ENCODE results near the gene NDUFS5.

NDUFS5 gene

GRCh38 chr1:38991638-38992411 is 34.3 kb upstream of the NDUFS5 start:
- peak overlapping the region; percentile 89 for H3K4me3 ChIP-seq (ENCODE audit: low read depth, low read length)
- no peak for DNase-seq (ENCODE audit: low read depth)
- TF ChIP-seq, protein P1, sequence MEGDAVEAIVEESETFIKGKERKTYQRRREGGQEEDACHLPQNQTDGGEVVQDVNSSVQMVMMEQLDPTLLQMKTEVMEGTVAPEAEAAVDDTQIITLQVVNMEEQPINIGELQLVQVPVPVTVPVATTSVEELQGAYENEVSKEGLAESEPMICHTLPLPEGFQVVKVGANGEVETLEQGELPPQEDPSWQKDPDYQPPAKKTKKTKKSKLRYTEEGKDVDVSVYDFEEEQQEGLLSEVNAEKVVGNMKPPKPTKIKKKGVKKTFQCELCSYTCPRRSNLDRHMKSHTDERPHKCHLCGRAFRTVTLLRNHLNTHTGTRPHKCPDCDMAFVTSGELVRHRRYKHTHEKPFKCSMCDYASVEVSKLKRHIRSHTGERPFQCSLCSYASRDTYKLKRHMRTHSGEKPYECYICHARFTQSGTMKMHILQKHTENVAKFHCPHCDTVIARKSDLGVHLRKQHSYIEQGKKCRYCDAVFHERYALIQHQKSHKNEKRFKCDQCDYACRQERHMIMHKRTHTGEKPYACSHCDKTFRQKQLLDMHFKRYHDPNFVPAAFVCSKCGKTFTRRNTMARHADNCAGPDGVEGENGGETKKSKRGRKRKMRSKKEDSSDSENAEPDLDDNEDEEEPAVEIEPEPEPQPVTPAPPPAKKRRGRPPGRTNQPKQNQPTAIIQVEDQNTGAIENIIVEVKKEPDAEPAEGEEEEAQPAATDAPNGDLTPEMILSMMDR (IDR thresholded peaks at IDR 0.05; ENCODE audit: low read depth, low read length, missing control alignments): no peak

DNA sequence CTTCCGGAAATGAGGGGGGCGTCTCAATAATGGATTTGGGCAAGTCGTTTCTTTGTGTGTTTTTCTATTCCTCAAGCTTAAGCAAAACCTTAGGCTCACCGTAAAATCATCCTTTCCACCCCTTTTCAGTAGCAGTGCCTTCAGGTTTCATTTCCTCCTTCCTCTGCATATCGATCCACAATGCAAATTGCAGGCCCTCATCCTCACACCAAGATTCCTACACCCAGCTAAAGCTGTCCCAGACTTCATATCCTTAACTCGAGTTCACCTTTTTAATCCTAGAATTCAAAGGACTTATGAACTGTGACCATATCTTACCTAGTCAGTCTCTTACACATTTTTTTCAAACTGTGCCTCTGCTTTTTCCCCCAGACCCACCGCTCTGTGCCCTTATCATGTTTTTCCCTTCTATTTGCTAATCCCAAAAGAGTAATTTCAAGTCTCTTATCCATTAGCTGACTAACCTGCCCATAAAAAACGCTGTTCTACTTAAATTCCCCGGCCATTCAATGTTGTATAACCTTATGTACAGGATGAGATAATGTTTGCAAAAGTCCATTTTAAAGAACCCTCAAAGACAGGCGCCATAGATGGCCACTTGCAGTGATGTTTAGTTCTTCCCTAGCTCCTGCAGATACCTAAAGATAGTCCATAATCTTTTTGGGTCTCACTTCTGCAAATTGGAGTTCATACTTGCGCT is 33.6 kb upstream of the NDUFS5 start:
- peak overlapping the region; percentile 89 for H3K4me3 ChIP-seq (ENCODE audit: low read depth, low read length)
- TF ChIP-seq, protein P1 (IDR thresholded peaks at IDR 0.05; ENCODE audit: low read depth, low read length, missing control alignments): no peak
- DNase-seq (ENCODE audit: low read depth): peak; percentile 34

DNA sequence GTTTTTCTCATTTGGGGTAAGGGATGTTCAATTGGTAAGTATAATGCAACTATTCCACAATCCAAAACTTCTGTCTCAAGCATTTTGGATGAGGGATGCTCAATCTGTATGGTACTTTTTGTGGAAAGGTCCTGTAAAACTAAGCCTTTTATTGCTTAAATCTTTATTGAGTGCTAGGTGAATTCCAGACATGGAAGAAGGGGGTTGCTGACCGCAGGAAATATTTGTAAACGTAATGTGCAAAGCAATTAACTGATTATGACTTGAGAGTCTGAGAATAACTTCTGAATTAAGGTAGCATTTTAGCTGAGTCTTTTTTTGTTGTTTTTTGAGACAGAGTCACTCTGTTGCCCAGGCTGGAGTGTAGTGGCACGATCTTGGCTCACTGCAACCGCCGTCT is 32.0 kb upstream of the NDUFS5 start:
- H3K4me3 ChIP-seq (ENCODE audit: low read depth, low read length): no peak overlapping the region
- TF ChIP-seq, protein P1 (IDR thresholded peaks at IDR 0.05; ENCODE audit: low read depth, low read length, missing control alignments): no peak
- no peak for DNase-seq (ENCODE audit: low read depth)

GRCh38 chr1:38997034-38997900 is 28.9 kb upstream of the NDUFS5 start:
- no peak for DNase-seq (ENCODE audit: low read depth)
- TF ChIP-seq, protein P1 (IDR thresholded peaks at IDR 0.05; ENCODE audit: low read depth, low read length, missing control alignments): no peak
- H3K4me3 ChIP-seq (ENCODE audit: low read depth, low read length): no peak overlapping the region

DNA sequence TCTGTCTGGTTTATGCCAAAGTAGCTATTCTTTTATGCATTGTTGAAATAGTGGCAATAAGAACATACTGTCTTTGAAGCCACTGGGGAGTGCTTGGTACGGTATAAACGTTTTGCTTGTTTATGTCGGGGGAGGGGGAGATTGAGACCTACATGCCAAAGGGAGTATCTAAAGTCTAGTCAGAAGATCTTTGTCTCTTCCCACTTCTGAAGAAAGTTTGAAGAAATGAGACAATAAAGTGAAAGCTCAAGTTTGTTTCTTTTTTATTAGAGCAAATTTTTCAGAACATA is 28.3 kb upstream of the NDUFS5 start:
- H3K4me3 ChIP-seq (ENCODE audit: low read depth, low read length): no peak overlapping the region
- TF ChIP-seq, protein P1 (IDR thresholded peaks at IDR 0.05; ENCODE audit: low read depth, low read length, missing control alignments): no peak
- DNase-seq (ENCODE audit: low read depth): no peak

- no peak overlapping the region for H3K4me3 ChIP-seq (ENCODE audit: low read depth, low read length)
- TF ChIP-seq, protein P1 (IDR thresholded peaks at IDR 0.05; ENCODE audit: low read depth, low read length, missing control alignments): no peak
- DNase-seq (ENCODE audit: low read depth): no peak
Observed at GRCh38 chr1:39001516-39002421, 24.4 kb upstream of the NDUFS5 start.
